ENCODE data around the gene SP140. TPM values are rescaled to one million over a fixed set of nuclear protein-coding genes. Genes with fewer than 3 reads are reported as not detected.

SP140 gene
- 0.60 TPM in 1 of 3 replicates, not detected in the others for total RNA-seq
- long read RNA-seq: 0 reads

GRCh38 chr2:230225486-230225885, at the start of gene SP140:
Gene SP140 (plus strand): TSS chr2:230225736. CDS start chr2:230225845, 109 bp downstream.
- H3K9me3 Mint-ChIP-seq (ENCODE audit: low read depth): peaks cover 8% of the 10 kb centered on the region
- no peak for DNase-seq (ENCODE audit: low spot score)
- no peaks in the 10 kb centered on the region for H3K36me3 Mint-ChIP-seq (ENCODE audit: low read depth)
- H3K4me1 Mint-ChIP-seq (ENCODE audit: low read depth): peaks cover 4% of the 10 kb centered on the region
- no peak within 1 kb of the TSS for H3K4me3 Mint-ChIP-seq (ENCODE audit: unreplicated experiment)
- H3K27ac Mint-ChIP-seq (ENCODE audit: unreplicated experiment): no peak within 1 kb of the TSS
- no peaks in the 10 kb centered on the region for H3K27me3 Mint-ChIP-seq (ENCODE audit: low read depth)
- TF ChIP-seq, protein P1, sequence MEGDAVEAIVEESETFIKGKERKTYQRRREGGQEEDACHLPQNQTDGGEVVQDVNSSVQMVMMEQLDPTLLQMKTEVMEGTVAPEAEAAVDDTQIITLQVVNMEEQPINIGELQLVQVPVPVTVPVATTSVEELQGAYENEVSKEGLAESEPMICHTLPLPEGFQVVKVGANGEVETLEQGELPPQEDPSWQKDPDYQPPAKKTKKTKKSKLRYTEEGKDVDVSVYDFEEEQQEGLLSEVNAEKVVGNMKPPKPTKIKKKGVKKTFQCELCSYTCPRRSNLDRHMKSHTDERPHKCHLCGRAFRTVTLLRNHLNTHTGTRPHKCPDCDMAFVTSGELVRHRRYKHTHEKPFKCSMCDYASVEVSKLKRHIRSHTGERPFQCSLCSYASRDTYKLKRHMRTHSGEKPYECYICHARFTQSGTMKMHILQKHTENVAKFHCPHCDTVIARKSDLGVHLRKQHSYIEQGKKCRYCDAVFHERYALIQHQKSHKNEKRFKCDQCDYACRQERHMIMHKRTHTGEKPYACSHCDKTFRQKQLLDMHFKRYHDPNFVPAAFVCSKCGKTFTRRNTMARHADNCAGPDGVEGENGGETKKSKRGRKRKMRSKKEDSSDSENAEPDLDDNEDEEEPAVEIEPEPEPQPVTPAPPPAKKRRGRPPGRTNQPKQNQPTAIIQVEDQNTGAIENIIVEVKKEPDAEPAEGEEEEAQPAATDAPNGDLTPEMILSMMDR (IDR thresholded peaks at IDR 0.05): no peak

DNA sequence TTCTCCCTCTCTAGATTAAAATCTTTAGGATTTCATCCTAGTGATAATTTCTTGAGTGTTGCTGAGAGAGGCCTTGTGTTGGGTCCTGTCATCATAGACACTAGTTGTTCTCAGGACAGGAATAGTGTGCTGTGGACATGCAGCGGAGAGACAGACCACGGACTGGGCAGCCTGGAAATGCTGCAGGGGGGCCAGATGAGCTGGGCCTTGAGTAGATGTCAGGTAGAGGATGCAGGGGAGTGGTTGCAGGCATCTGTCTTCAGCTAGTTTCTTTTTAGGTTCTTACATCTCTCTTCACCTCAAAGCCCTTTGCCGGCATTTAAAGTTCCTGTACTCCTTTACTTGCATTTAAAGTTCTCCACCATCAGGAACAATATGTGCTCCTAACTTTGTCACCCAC, 48.5 kb upstream of the SP140 start:
- Mint-ChIP-seq H3K4me1 (ENCODE audit: low read depth) (no peaks in the 10 kb centered on the region), H3K9me3 (ENCODE audit: low read depth) (peaks cover under 1% of the 10 kb centered on the region), H3K4me3 (ENCODE audit: unreplicated experiment) (no peak overlapping the region), H3K36me3 (ENCODE audit: low read depth) (peaks cover 34% of the 10 kb centered on the region), H3K27me3 (ENCODE audit: low read depth) (no peaks in the 10 kb centered on the region), H3K27ac (ENCODE audit: unreplicated experiment) (no peak overlapping the region)
- DNase-seq (ENCODE audit: low spot score): no peak
- TF ChIP-seq, protein P1 (IDR thresholded peaks at IDR 0.05): no peak

DNA sequence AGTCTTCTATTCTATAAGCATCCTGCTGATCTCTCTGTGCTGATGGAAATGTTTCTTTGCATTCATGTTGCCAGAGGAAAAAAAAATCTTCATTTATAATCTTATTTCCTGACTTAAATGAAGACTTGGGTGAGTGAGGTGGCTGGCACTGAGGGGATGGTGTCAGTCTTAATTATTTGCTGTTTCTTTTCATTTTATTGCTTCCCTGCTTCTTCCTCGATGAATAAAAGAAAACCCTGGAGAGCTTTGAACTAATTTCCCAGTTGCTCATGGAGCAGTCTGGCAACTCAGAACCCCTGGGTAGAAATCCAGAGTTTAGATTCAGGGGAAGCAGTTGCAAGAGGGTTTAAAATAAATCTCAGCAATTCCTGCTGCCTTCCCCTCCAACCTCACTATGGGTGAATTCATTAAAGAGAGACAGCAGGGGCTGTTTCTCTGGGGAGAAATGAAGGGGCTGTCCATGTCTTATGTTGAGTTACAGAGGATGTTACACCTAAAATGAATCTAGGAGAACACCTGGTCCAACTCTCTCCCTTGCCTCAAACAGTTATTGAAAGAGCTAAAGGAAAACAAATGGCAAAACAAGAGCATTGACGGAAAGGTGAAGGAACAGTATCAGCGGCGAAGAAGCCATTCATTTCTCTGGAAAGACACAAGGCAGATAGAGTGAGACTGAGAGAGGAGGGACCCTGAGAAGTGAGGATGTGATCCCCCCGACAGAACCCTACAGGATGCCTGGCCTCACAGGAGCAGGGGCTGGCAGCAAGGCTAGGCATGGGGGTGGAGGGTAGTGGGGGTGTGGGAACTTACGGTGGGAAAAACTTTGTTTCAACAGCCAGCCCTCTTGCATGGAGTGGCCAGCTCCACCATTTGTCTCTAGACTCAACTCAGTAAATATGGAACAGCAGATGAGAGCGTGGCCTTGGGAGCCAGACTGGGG, 46.7 kb upstream of the SP140 start:
- Mint-ChIP-seq H3K9me3 (ENCODE audit: low read depth) (peaks cover 2% of the 10 kb centered on the region), H3K36me3 (ENCODE audit: low read depth) (peaks cover 40% of the 10 kb centered on the region), H3K4me3 (ENCODE audit: unreplicated experiment) (no peak overlapping the region), H3K27me3 (ENCODE audit: low read depth) (no peaks in the 10 kb centered on the region), H3K27ac (ENCODE audit: unreplicated experiment) (no peak overlapping the region), H3K4me1 (ENCODE audit: low read depth) (no peaks in the 10 kb centered on the region)
- TF ChIP-seq, protein P1 (IDR thresholded peaks at IDR 0.05): no peak
- DNase-seq (ENCODE audit: low spot score): no peak

GRCh38 chr2:230179907-230180306, 45.6 kb upstream of the SP140 start:
- peaks cover 39% of the 10 kb centered on the region for H3K36me3 Mint-ChIP-seq (ENCODE audit: low read depth)
- no peak overlapping the region for H3K27ac Mint-ChIP-seq (ENCODE audit: unreplicated experiment)
- DNase-seq (ENCODE audit: low spot score): no peak
- H3K9me3 Mint-ChIP-seq (ENCODE audit: low read depth): peaks cover 2% of the 10 kb centered on the region
- no peak overlapping the region for H3K4me3 Mint-ChIP-seq (ENCODE audit: unreplicated experiment)
- TF ChIP-seq, protein P1 (IDR thresholded peaks at IDR 0.05): no peak
- no peaks in the 10 kb centered on the region for H3K4me1 Mint-ChIP-seq (ENCODE audit: low read depth)
- H3K27me3 Mint-ChIP-seq (ENCODE audit: low read depth): no peaks in the 10 kb centered on the region

DNA sequence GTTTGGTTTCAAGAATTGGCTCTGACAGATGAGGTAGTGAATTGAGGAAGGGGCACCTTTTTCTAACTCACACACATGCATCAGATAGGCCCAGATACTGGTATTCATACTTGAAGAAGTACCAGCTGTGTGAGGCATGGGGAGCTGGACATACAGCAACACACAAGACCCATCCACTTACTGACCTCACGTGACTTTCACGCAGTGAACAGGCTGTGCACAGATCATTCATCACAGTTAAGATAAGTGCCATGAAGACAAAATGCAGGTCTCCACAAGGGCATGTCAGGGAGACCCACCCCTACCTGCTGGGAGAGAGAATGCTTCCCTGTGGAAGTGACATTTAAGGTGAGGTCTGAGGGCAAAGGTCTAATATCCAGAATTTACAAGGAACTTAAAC, 44.3 kb upstream of the SP140 start:
- H3K36me3 Mint-ChIP-seq (ENCODE audit: low read depth): peaks cover 38% of the 10 kb centered on the region
- H3K4me1 Mint-ChIP-seq (ENCODE audit: low read depth): no peaks in the 10 kb centered on the region
- DNase-seq (ENCODE audit: low spot score): no peak
- H3K9me3 Mint-ChIP-seq (ENCODE audit: low read depth): peaks cover 2% of the 10 kb centered on the region
- TF ChIP-seq, protein P1 (IDR thresholded peaks at IDR 0.05): no peak
- no peak overlapping the region for H3K4me3 Mint-ChIP-seq (ENCODE audit: unreplicated experiment)
- H3K27ac Mint-ChIP-seq (ENCODE audit: unreplicated experiment): no peak overlapping the region
- H3K27me3 Mint-ChIP-seq (ENCODE audit: low read depth): no peaks in the 10 kb centered on the region

All from chondrocyte (in vitro differentiated cells).